ENCODE measurements around the gene TRIM39. TPM values are rescaled to one million over a fixed set of nuclear protein-coding genes. Genes with fewer than 3 reads are reported as not detected.

Gene TRIM39
- total and polyA plus RNA-seq, 2 of the 13 experiments (the other 11 are each of a cell fraction or from before 2014, with no cell fraction given) = 7.7 to 14.6 TPM

DNA sequence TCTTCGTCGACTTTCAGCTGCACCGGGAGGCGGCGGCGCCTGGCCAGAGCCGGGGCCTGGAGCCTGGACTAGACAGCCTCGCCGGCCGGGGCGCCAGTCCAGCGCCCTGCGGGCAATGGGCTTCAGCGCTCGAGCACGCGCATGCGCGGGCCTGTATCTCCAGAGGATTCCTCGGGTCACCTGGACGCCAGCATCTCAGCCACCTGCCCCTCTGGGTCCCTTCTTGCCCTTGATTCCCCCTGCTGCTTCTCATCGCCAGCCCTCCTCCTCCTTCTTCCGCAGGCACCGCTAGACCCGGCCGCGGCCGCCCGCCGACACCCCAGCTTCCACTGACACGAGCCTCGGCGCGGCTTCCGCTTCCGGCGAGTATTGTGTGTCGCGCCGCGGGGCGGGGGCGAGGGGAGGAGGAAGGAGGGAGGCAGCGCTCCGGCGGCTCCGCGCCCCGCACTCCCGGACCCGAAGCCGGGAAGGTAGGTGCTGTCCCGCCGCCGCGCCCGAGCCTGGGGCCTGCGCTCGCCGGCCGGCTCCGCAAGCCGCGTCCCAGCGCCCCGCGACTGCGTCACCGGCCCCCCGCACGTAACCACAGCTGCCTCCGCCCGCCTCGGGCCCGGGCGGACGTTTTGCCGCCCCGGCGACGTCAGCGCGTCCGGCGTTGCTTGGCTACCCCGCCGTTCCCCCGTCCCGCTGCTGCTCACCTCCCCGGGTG, at the start of gene TRIM39 (continued):
- TF ChIP-seq, protein P1, sequence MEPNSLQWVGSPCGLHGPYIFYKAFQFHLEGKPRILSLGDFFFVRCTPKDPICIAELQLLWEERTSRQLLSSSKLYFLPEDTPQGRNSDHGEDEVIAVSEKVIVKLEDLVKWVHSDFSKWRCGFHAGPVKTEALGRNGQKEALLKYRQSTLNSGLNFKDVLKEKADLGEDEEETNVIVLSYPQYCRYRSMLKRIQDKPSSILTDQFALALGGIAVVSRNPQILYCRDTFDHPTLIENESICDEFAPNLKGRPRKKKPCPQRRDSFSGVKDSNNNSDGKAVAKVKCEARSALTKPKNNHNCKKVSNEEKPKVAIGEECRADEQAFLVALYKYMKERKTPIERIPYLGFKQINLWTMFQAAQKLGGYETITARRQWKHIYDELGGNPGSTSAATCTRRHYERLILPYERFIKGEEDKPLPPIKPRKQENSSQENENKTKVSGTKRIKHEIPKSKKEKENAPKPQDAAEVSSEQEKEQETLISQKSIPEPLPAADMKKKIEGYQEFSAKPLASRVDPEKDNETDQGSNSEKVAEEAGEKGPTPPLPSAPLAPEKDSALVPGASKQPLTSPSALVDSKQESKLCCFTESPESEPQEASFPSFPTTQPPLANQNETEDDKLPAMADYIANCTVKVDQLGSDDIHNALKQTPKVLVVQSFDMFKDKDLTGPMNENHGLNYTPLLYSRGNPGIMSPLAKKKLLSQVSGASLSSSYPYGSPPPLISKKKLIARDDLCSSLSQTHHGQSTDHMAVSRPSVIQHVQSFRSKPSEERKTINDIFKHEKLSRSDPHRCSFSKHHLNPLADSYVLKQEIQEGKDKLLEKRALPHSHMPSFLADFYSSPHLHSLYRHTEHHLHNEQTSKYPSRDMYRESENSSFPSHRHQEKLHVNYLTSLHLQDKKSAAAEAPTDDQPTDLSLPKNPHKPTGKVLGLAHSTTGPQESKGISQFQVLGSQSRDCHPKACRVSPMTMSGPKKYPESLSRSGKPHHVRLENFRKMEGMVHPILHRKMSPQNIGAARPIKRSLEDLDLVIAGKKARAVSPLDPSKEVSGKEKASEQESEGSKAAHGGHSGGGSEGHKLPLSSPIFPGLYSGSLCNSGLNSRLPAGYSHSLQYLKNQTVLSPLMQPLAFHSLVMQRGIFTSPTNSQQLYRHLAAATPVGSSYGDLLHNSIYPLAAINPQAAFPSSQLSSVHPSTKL (CRISPR knock-in tag; IDR thresholded peaks at IDR 0.05) = no peak; the same call in 1 of the 2 replicates
- TF ChIP-seq TARDBP (CRISPR knock-in tag; IDR thresholded peaks at IDR 0.05) (no peak; the same call in 1 of the 2 replicates), HDAC1 (CRISPR knock-in tag; IDR thresholded peaks at IDR 0.05) (peak; percentile 89), KAT8 (CRISPR knock-in tag; IDR thresholded peaks at IDR 0.05) (peak; percentile 84), RELA (CRISPR knock-in tag; IDR thresholded peaks at IDR 0.05) (no peak), RFX3 (CRISPR knock-in tag; IDR thresholded peaks at IDR 0.05) (peak; percentile 86), REL (CRISPR knock-in tag; conservative IDR thresholded peaks at IDR 0.05) (peak; percentile 87), UBTF (CRISPR knock-in tag; IDR thresholded peaks at IDR 0.05) (peak; percentile 75), SP2 (CRISPR knock-in tag; IDR thresholded peaks at IDR 0.05) (peak; percentile 68), HOXA9 (CRISPR knock-in tag; IDR thresholded peaks at IDR 0.05; ENCODE audit: borderline replicate concordance) (peak; percentile 96; the same call in 1 of the 2 replicates), RBFOX2 (IDR thresholded peaks at IDR 0.05; ENCODE audit: low read depth, low read length) (peak; percentile 99), ZNF83 (CRISPR knock-in tag; IDR thresholded peaks at IDR 0.05; ENCODE audit: borderline replicate concordance) (no peak), MXD1 (CRISPR knock-in tag; IDR thresholded peaks at IDR 0.05) (peak; percentile 76), JUN (CRISPR knock-in tag; IDR thresholded peaks at IDR 0.05) (no peak), AGO1 (IDR thresholded peaks at IDR 0.05; ENCODE audit: low read depth, low read length, poor library complexity, severe bottlenecking) (peak; percentile 64), KAT7 (CRISPR knock-in tag; IDR thresholded peaks at IDR 0.05; ENCODE audit: borderline replicate concordance) (peak; percentile 72; the same call in 1 of the 2 replicates), ZNF766 (CRISPR knock-in tag; IDR thresholded peaks at IDR 0.05; ENCODE audit: borderline replicate concordance) (peak; percentile 51; the same call in 1 of the 2 replicates), MAF1 (CRISPR knock-in tag; IDR thresholded peaks at IDR 0.05; ENCODE audit: borderline replicate concordance) (peak; percentile 78; the same call in 1 of the 2 replicates), ZNF331 (CRISPR knock-in tag; IDR thresholded peaks at IDR 0.05) (no peak)
- TF ChIP-seq, protein P2, sequence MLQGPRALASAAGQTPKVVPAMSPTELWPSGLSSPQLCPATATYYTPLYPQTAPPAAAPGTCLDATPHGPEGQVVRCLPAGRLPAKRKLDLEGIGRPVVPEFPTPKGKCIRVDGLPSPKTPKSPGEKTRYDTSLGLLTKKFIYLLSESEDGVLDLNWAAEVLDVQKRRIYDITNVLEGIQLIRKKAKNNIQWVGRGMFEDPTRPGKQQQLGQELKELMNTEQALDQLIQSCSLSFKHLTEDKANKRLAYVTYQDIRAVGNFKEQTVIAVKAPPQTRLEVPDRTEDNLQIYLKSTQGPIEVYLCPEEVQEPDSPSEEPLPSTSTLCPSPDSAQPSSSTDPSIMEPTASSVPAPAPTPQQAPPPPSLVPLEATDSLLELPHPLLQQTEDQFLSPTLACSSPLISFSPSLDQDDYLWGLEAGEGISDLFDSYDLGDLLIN (CRISPR knock-in tag; IDR thresholded peaks at IDR 0.05; ENCODE audit: borderline replicate concordance) = no peak
